Right ventricle myocardium inferior (tissue), 1 donor: ENCODE results near the gene CPNE6. TPM values are rescaled to one million over a fixed set of nuclear protein-coding genes. Genes with fewer than 3 reads are reported as not detected.

Source experiments
- ATAC-seq: fragments of 200-7000 bp; cut with Tn5 transposase; one replicate; pipeline ENCODE4 v1.9.1; 2020; ENCODE audit warnings: mild to moderate bottlenecking, moderate library complexity
- DNase-seq: peaks from one replicate; pipeline ENCODE4 v3.0.0; 2021; ENCODE audit errors: missing footprints
- intact Hi-C: fragments of 100-400 bp; cut with DNase I; formaldehyde crosslinking; loops from one replicate; pipeline ENCODE4 v1.11.0; 2022
- total RNA-seq: library from RNA; stranded (reverse); fragmentation: NEBNext Ultra II Directional; extraction: Animal tissue kit (Norgen Biotek cat#: 25700); gene quantifications from one replicate; pipeline ENCODE4 v1.2.1, GENCODE V29; 2021
- donor health status: DM: no; HTN: yes; CAD: no; lungs with severe emphysema.

CPNE6 gene
- total RNA-seq, 1 donor from 2014 or later = not detected

DNA sequence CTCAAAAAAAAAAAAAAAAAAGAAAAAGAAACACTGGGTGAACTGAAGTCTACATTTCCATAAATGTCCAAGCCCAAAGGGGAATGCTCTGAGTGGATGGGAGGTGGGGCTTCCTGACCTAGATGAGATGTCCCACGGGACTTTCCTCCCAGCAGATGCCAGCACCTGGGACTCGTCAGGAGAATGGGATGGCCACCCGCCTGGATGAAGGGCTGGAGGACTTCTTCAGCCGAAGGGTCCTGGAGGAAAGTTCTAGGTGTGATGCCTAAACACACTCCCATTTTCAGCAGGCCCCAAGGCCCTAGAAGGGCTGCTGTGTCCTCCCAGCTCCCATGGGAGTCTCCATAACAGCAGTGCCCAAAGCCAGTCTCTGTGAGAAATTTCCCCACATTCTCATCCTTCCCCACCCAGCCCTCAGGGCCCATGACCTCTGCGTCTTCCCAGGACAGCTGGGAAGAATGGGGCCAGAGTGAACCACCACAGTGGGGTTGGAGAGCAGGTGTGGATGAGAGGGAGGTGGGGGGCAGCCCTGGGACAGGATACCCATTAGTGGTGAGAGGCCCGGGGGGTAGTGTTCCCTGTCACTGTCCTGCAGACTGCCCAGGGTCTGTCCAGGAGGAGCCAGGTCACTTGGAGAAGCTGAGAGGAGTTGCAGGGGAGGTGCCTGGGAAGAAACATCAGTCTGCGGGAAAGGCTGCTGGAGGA, 7.1 kb upstream of the CPNE6 start:
- ATAC-seq (no peak), DNase-seq (no peak)
- intact Hi-C loops = no loop called here

DNA sequence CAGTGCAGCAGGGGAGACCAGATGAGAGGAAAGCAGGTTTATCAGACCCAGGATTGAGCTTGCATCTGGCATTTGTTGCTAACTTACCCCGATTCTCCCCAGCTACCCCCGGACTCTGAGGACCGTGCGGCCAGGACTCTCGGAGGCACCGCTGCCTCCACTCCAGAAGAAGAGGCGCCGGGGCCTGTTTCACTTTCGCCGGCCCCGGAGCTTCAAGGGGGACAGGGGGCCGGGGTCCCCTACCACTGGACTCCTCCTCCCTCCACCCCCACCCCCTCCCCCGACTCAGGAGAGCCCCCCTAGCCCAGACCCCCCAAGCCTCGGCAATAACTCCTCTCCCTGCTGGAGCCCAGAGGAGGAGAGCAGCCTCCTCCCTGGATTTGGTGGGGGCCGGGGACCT, 6.5 kb upstream of the CPNE6 start:
- intact Hi-C loops = no loop called here
- no peak for ATAC-seq
- DNase-seq = no peak

DNA sequence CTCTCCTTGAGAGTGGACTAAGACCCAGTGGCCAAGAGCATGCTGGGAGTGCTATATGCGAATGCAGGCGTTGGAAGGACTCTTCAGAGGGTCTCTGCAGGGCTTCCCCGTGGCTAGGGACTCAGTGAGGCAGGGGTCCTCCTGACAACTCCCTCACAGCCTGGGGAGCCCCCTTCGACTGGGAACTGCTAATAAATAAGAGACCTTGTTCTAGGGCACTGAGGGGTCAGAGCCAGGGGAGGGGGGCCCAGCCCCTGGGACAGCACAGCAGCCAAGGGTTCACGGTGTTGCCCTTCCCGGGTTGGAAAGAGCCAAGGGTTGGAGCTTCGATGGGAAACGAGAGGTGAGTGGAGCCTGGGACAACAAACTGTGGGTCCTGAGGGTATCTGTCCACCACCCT, 6.0 kb upstream of the CPNE6 start:
- ATAC-seq (no peak), DNase-seq (no peak)
- intact Hi-C loops = no loop called here

DNA sequence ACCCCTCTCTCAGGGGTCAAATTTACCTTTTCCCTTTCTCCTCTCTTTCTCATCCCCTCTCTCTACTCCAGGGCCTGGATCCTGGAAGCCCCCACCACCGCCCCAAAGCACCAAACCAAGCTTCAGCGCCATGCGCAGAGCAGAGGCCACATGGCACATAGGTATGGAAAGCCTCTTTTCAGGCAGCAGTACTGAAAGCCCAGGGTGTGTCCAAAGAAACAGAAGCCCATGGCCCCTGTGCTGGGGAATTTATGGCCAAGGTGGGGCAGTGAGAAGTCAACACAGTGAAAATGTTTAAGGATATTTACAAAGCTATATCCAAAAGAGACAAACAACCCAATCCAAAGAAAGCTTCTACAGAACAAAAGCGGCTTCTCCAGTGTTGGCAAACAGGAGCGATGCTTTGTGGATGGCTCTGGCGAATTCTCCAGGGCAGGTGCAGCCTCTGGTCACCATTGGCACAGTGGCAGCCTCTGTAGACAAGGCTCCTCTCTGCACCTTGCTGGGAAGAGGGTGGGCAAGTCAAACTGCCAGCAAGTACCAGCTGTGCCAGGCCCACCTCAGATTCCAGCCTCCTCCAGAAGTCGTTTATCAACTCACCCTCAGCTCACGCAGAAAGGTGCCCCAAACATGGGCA, 4.7 kb upstream of the CPNE6 start:
- intact Hi-C loops = no loop called here
- ATAC-seq = no peak
- DNase-seq = no peak

DNA sequence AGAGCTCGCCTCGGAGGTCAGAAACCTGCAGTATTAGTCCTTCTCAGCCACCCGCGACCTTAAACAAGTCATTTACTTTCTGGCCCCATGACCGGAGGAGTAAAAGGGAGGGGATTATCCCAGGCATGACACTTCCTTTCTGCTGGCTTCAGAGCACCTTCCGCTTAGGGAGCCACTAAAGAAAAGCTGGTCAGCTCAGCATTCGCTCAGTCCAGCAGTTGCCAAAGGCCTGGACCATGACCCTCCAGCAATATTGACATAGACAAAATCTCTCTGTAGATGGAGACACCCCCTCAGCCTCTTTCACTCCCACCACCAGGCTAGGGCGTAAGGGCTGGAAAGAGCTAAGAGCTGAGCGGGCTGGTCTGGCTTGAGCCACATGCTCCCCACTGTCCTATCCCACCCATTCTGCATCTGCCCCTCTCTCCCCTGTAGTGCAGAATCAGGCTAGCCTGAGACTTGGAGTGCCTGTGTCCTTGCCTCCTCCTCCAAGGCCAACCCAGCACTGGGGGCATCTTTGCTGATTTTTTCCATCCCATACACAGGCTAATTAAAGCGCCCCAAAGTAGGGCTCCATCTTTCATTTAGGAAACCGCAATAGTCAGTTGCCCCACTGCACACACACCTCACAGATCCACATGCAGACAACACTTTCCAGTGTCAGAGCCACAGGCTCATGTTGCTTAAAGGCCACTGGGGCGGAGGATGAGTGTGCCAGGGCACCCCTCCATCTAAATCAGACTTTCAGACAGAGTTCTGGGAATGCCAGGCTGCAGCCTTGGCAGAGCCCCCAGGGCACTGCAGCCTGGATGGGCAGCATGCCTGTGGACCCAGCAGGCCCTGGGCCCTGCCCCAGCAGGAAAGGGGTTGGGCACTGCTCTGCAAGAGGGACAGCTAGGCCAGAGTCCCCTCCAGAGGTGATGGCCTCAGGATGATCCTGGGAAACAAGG, 4.0 kb upstream of the CPNE6 start:
- ATAC-seq (no peak), DNase-seq (no peak)
- intact Hi-C loops = no loop called here

DNA sequence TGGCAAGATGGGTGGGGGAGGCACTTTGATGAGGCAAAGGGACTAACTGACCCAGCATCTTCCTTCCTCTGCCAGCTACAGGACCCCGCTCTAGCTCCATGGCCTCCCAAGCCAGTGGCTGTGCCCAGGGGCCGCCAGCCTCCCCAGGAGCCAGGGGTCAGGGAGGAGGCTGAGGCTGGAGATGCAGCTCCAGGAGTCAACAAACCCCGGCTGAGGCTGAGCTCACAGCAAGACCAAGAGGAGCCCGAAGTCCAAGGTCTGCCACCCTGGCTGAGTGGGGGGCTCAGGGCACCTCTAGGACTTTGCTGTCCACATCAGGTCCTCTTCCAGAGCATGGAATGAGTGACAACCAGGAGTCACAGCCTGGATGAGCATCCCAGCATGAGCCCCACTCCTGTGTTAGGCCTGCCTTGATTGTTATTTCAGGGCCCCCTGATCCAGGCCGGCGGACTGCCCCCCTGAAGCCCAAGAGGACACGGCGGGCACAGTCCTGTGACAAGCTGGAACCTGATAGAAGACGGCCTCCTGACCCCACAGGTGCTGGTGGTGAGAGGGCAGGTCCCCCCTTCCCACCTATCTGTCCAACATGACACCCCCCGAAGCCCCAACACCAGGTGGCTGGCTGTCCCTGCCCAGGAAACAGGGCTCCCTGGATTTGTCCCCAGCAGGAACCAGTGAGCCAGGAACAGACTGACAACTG, 2.5 kb upstream of the CPNE6 start:
- intact Hi-C loops = no loop called here
- DNase-seq (no peak), ATAC-seq (no peak)

DNA sequence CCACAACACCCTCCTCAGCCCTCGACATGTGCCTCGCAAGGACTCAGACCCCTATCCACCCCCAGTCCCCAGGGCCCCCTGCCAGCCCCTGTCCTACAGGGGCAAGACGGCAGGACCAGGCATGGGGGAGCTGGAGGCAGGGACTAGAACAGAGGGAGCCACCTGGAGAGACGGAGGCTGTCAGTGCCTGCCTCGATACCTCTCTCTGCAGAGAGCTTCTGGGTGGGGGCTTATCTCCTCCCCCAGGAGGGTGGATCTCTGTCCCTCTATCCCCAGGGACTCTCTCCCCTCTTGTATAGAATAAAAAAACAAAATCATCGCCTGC, 2.0 kb upstream of the CPNE6 start:
- no peak for ATAC-seq
- intact Hi-C loops = no loop called here
- DNase-seq = no peak

DNA sequence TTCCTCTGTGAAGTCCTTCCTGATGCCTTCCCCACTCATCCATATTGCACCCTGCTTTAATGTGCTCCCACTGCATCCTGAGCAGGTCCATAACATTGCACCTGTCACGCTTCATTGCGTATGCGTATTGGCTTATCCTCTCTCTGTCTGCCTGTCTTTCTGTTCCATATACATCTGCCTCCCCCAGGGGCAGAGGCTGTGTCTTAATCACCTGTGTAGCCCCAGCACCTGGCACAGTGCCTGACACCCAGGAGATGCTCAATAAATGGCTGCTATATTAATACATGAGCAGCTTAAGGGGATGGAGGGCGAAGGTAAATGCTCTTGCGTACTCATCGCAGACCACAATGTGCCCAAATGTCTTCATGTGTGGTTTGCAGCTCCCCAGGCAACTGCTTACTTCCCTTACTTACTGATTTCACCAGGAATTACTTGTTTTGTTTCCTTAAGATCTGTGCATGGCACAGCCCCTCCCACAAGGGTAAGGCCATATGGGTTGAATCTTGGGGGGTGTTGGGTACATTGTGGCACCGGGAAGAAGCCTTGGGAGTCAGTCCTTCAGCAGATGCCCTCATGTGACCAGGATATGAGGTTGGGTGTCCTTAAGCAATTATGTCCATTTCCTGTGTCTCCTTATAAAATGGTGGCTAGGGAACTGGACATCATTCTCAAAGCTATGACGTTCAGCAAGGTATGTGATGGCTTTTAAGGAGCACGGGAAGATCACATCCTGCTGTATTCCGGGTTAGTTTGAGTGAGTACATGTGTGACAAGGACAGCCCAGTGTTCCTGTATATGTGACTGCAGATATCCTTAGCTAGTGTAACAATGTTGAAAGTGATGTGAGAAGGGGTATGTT, 848 bp upstream of the CPNE6 start:
- no peak for ATAC-seq
- intact Hi-C loops = no loop called here

DNA sequence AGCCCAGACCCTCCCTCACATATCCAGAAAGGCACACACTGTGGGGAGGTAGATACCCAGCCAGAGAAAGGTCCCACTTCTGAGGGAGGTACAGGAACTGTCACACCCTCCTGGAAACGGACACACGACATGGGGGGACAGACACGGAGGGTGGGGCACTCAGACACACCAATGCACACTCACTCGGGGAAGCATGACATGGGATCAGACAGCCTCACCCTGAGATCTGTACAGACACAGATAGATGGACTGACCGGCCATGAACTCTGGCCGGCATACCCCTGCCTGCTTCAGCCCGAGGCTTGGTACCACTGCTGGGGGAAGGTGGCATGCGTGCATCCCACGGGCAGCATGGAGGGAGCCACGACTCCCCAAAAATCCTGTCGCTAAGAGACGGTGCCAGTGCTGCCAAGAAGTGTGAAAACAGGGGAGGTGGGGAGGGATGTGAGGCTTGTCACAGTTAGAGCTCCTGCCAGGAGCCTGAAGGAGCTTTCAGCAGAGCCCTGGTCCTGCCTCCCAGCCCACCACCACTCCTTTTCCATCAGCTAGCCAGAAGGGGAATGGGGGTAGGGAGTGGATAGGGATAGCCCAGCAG, 571 bp downstream of the CPNE6 start:
- no peak for DNase-seq
- no peak for ATAC-seq
- intact Hi-C loops = no loop called here

More for the DNA sequence above, 848 bp upstream of the CPNE6 start:
- DNase-seq = no peak

DNA sequence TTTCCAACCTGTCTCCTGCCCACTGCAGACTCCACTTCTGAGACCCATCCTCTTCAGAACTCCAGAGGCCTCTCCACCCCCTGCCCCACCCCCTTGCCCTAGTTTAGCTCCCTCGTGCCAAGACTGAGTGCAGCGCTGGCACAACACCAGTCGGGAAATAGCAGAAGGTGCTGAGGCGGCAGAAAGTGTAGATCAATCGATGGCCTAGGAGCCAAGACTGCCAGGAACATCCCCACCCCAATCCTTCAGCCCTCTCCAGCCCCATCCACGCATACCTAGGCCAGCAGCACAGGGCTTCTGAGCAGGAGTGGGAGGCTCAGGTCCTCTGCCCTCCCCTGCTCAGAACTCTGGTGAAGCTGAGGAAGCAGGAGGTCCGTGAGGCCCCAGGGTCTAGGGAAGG, 1.1 kb downstream of the CPNE6 start:
- intact Hi-C loops = no loop called here
- no peak for DNase-seq
- no peak for ATAC-seq

DNA sequence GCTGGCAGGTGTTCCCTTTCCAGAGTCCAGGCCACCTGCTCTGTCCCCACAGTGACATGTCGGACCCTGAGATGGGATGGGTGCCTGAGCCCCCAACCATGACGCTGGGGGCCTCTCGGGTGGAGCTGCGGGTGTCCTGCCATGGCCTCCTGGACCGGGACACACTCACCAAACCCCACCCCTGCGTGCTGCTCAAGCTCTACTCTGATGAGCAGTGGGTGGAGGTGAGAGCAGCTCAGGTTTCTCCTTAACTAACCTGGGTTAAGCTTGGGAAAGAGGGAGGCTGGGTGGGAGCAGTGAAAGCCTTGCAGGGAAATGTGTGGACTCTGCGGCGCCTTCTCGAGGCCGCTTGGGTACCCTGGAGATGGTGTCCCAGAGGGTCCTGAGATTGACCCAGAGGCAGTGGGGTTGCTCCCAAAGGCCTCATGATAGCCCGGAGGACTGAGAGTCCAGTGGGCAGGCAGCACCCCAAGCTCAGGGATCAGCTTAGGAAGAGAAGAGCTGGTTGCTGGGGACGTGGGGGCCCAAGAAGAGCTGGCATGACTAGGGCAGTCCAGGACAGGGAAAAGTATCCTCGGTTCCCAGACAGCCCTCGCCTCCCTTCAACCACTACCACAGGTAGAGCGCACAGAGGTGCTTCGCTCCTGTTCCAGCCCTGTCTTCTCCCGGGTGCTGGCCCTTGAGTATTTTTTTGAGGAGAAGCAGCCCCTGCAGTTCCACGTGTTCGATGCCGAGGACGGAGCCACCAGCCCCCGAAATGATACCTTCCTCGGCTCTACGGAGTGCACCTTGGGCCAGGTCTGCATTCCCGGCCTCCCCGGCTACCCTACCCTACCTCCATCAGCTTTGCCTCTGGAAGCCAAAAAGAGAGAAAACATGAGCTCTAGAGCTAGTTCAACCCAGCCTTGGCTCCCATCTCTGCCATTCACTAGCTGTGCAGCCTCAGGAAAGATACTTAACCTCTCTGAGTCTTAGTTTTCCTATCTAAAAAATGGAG, 1.8 kb downstream of the CPNE6 start:
- DNase-seq (no peak), ATAC-seq (no peak)
- intact Hi-C loops = no loop called here

DNA sequence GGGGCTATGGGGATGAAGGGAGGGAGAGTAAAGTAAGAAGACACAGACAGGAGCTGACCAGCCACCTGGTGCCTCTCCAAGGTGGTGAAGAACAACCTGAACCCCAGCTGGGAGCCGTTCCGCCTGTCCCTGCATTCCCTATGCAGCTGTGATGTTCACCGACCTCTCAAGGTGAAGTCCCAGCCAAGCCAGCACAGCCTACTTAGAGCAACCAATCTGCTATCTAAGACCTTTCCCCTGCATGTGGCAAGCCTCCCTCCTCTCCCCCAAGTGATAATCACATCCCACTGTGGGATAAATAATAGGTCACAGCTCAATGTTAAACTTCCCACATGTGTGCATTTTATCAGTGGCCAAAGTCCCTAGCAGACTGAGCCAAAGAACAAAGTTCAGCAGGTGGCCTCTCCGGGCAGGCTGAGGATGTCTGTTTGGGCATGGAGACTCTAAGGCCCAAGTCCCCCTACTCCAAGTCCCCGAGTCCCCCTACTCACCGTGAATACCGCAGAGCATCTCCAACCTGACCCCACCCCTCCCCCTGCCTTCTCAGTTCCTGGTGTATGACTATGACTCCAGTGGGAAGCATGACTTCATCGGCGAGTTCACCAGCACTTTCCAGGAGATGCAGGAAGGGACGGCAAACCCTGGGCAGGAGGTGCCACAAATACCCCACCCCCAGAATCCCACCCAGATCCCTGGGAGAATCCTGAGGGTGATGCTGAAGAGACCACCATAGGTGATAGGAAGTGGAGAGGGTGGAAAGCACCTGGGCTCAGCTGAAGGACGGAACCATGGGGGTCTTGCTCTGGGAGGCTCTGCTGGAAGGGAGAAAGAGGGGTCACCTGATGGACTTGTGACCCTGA, 3.5 kb downstream of the CPNE6 start:
- DNase-seq = no peak
- intact Hi-C loops = no loop called here
- no peak for ATAC-seq

DNA sequence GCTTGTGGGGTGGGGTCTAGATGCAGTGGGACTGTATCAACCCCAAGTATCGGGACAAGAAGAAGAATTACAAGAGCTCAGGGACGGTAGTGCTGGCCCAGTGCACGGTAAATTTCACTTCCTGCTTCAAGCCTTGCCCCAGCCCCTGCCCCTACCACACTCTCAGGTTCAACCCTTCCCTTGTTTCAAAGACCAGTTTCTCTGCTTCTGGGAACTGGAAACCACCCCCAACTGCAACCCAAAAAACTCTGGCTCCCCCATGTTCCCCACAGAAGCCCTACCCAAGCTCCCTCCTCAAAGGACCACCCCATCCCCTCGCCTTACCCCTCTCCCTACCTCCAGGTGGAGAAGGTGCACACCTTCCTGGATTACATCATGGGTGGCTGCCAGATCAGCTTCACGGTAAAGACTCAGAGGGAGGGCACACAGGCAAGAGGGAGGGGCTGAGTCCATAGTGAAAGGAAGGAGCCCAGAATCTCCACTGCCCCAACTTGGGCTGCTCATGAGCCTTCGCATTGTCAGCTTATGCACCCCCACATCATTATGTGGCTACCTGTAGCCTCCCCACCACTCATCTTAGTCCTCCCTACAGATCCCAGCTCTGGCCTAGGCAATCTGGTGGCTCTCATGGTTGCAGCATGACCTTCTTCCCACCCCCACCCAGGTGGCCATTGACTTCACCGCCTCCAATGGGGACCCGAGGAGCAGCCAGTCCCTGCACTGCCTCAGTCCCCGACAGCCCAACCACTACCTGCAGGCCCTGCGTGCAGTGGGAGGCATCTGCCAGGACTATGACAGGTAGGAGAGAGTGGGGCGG, 4.3 kb downstream of the CPNE6 start:
- ATAC-seq = no peak
- DNase-seq = no peak
- intact Hi-C loops = no loop called here

DNA sequence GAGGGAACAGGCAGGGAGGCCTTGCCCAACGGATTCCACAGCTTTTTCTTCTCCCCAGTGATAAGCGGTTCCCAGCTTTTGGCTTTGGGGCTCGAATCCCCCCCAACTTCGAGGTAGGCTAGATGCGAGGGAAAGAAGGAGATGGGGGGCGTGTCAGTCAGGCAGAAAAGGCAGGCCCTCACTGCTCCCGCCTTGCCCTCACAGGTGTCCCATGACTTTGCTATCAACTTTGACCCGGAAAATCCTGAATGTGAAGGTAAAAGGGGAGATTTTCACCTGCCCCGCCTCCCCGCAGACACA, 4.9 kb downstream of the CPNE6 start:
- intact Hi-C loops = no loop called here
- ATAC-seq = no peak
- no peak for DNase-seq

DNA sequence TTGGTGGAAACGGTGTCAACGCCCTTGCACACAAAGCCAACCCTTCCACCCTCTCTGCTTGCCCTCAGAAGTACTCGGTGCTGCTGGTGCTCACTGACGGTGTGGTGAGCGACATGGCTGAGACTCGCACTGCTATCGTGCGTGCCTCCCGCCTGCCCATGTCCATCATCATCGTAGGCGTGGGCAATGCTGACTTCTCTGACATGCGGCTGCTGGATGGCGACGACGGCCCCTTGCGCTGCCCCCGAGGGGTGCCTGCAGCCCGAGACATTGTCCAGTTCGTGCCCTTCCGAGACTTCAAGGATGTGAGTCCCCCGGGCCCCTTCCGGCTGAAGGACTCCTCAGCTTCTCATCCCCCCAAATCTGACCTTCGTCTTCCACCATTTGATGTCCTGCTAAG, 5.7 kb downstream of the CPNE6 start:
- intact Hi-C loops = no loop called here
- ATAC-seq (no peak), DNase-seq (no peak)

DNA sequence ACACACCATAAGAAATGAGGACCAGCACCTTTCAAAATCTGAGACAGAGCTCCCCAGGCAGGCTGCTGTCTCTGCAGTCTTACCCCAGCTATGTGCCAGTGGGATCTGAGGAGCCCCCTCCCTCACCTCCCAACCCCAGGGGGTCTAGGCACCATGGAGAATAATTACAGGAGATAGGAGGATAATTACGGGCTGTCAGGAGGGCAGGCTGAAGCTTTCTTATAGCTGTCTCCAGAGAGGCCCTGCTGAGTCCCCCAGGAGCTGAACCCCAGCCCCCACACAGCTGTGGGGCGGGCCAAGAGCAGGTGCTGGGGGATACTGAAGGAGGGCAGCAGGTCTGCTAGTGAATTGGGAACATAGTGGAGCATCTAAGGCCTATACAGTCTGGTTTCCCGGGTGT, 6.8 kb downstream of the CPNE6 start:
- DNase-seq (no peak), ATAC-seq (no peak)
- intact Hi-C loops = no loop called here
